Activated CD8-positive, alpha-beta memory T cell treated with anti-CD3 and anti-CD28 coated beads for 4 hours (primary cell): ENCODE data around the gene GRK2.
"Not testable (repeated sequence)": the region's sequence is repeated elsewhere in the genome, so short reads cannot be mapped to it uniquely, and the experiment has no call there.

ENCODE experiments used
- DNase-seq, 2 donors: peaks; one replicate each; pipeline ENCODE4 v3.0.0-alpha.2; 2020; ENCODE audit warnings: low read depth in 2 of 2

GRK2 gene

DNA sequence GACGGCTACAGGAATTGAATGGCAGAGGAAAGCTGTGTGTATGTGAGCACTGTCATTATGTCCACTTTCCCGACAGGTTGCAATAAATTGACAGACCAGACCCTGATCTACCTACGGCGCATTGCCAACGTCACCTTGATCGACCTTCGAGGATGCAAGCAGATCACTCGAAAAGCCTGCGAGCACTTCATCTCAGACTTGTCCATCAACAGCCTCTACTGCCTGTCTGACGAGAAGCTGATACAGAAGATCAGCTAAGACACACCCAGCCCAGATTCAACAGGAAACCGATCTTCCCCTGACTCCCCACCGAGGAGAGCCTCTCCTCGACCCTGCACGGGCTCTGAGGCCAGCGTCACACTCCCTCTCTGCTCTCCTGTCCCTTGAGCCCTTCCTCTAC is 11.5 kb upstream of the GRK2 start:
- DNase-seq = no peak

GRCh38 chr11:67255353-67255752 is 10.9 kb upstream of the GRK2 start:
- no peak for DNase-seq

GRCh38 chr11:67255864-67256263 is 10.4 kb upstream of the GRK2 start:
- no peak for DNase-seq

DNA sequence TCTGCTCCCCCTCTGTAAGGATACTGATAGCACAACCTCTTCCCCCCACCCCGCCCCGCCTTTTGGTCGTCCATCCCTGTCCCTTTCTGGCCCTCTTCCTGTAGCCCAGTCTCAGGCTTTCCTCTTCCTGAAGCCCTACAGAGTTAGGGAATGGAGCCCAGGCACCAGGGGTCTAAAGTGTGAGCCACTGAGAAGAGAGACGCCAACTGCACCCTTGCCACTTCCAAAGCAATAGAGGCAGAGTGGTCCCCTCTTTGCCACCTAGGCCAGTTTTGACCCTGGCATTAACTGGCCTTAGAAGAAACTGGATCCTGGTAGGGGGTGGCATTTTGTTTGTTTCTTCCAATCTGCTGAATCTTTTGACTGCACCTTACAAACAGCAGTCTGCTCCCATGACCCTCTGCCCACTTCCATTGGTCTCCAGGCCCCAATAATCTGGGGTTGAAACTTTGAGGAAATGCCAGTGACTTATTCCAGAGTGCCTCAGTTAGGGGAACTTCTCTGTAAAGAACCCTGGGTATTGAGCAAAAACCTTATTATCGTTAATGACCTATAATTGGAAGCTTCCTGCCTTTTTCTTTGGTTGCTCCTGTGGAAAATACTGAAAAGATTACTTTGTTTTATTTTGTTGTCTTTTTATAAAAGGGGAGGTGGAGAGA is 9.7 kb upstream of the GRK2 start:
- no peak for DNase-seq

- DNase-seq = no peak
Measured at GRCh38 chr11:67260406-67260805, 5.9 kb upstream of the GRK2 start.

GRCh38 chr11:67260885-67261639 is 5.2 kb upstream of the GRK2 start:
- not testable (repeated sequence) for DNase-seq

DNA sequence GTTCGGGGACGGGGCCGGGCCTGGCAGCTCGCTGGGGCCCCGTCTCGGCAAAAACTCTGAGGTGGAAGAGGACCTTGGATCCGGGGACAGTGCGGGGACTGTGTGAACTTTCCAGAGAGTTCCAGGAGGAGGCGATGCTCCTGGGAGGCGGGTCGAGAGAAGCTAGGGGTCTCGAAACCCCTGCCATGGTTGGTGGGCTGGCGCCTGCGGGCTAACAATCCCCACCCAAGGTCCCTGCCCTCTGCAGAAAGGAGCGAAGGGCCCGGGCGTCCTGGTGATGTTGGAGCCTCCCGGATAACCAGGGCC is 4.7 kb upstream of the GRK2 start:
- no peak for DNase-seq

- no peak for DNase-seq
Measured at GRCh38 chr11:67261946-67262681, 4.2 kb upstream of the GRK2 start.

DNA sequence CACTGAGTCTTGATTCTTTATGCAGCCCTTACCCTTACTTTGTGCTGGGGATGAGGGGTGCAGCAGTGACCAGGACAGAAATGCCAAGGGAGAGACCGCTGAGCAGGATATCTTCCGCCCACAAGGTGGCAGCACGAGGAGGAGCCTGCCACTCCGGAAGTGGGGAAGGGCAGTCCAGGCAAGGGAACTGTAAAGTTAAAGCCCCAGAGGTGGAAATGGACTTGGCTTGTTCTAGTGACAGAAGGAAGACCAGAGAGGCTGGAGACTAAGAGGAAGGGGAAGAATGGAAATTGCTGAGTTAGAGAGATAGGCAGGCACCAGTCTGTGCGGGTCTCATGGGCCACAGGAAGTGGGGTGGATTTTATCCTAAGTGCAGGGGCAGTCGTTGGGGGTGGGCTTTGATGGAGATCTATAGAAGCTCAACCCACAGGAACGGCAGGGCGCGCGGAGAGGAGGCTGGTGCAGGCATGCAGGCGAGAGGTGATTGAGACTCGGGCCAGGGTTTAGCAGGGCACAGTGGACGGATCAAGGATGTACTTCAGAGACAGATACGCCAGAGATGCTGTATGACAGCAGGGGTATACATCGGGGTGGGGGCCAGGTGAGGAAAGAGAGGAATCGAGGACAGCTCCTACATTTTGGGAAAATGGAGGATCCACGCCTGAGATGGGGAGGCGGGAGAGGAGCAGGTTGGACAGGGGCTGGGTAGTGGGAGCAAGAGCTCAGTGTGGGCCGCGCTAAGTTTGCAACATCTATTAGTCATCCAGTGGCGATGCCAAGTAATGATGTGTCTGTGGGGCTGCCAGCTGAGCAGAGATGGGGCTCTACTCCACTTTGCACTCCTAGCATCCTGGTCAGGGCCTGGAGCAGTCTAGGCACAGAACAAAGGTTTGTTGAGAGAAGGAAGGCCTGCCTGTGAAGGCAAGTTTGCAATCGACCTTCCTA is 3.3 kb upstream of the GRK2 start:
- peak in 1 of 2 donors; percentile 36 for DNase-seq

DNA sequence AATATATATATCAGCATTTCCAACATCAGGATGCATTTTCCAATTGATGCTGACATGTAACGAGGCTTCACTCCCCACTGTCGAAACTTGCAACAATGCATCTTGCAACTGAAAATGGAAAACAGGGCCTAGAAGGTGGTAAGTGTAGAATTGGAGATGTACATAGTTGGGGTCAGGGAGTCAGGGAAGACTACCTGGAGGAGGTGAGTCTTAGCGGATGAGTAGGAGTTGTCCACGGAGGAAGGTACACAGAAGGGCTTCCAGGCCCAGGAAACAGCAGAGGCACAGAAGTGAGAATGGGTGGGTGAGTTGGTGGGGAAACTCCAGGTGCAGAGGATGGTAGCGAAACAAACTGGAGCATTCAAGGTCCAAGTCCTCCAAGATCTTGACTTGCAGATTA is 2.0 kb upstream of the GRK2 start:
- DNase-seq = no peak

- no peak for DNase-seq
Measured at GRCh38 chr11:67264877-67265632, 1.2 kb upstream of the GRK2 start.

DNA sequence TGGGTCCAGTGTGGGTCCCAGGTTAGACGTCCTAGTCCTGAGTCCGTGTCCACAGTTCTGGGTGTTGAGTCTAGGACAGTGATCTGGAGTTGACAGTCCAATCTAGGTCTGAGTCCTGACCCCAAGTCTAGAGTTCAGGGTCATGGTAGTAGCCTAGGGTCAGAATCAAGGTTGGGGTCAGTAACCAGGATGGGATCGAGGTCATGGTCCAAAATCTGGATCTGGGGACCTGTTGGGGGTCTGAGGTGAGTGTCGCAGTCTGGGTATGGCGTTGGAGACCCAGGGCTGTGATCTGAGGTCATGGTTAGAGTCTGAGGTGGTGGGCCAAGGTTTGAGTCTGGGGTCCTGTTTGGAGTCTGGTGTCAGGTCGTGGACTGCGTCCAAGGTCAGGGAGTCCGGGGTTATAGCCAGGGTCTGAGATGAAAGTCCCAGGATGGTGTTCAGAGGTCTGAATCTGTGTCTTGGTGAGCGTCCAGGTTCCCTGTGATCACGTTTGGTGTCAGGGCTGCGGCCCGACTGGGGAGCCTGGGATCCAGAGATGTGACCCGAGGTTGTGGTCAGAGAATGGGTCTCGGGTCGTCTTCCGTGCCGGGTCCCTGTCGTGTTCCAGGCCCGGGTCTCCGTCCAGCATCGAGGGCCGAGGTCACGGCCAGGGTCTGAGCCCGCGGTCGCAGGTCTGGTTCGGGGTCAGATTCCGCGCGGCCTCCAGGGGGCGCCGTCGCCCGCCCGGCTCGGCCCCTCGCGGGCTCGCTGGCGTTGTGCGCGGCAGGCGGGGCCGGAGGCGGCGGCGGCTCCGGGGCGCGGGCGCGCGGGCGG is 432 bp upstream of the GRK2 start:
- peak; percentile 43 to 55 for DNase-seq

DNA sequence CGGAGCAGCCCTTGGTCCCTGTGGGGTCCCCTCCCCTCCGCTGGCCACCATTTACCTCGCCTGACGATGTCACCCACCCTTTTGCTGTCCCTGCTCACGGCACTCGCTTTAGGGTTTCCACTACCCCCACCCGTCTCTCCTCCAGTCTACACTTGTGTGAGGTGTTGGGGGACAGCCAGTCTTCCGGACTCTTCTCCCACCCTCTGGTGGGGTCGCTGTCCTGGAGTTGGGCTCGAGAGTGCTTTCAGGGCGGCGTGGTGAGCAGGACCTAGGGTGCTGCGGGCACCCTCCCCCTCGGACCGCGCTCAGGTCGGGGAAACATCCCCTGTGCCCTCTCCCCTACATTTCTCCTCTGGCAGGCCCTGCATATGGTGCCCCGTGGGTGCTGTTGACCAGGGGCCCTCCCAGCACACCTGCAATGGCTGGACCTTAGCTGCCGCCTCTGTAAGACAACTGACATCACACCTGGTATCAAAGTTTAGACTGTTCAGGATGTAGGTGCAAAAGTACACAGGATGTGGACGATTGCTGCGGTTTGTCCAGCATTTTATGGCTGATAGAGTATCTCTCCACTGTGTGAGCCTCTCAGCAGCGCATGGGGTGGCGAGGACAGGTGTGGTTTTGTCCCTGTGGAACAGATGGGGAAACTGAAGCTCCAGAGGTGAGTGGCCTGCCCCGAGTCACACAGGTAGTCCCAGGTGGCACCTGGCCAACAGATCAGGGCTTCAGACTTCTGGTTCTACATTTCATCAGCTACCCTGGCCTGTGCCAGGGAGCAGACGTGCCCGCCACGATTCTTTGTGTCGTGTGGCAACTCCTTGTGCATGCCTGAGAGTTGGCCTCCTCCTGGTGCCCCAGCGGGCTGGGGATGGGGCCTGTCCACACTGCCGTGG is 1.2 kb downstream of the GRK2 start:
- DNase-seq = no peak

GRCh38 chr11:67268081-67268961 is 2.0 kb downstream of the GRK2 start:
- peak in 1 of 2 donors; percentile 35 for DNase-seq

- DNase-seq = no peak
Measured at GRCh38 chr11:67268962-67269268, 2.6 kb downstream of the GRK2 start.

- DNase-seq = no peak
Measured at GRCh38 chr11:67269401-67270255, 3.4 kb downstream of the GRK2 start.
